ENCODE data around the gene METTL16.

- TF ChIP-seq POLR2A (IDR thresholded peaks at IDR 0.05) (no peak), CTCF (IDR thresholded peaks at IDR 0.05) (no peak)
These were observed 1.1 kb downstream of the METTL16 start for GRCh38 chr17:2510559-2510958.
